ENCODE data around the gene CHIC2.

DNA sequence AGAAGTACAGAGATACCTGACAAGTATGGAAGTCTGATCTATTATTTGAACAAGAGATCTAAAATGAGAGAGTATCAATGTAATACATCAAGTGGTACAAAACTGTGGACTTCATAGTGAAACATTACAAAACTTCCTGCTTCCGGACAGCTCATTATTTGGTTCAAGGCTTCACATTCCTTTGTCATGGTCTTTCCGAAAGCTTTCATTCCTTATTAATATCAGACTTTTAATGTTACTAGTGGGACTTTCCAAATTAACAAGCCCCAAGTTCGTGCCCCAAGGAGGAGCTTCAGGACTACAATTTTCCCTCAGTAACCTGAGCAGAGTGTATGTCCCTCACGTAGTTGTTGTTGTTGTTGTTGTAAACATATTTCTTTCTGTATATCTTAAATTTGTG is 1.2 kb downstream of the CHIC2 start:
- TF ChIP-seq, protein P1, sequence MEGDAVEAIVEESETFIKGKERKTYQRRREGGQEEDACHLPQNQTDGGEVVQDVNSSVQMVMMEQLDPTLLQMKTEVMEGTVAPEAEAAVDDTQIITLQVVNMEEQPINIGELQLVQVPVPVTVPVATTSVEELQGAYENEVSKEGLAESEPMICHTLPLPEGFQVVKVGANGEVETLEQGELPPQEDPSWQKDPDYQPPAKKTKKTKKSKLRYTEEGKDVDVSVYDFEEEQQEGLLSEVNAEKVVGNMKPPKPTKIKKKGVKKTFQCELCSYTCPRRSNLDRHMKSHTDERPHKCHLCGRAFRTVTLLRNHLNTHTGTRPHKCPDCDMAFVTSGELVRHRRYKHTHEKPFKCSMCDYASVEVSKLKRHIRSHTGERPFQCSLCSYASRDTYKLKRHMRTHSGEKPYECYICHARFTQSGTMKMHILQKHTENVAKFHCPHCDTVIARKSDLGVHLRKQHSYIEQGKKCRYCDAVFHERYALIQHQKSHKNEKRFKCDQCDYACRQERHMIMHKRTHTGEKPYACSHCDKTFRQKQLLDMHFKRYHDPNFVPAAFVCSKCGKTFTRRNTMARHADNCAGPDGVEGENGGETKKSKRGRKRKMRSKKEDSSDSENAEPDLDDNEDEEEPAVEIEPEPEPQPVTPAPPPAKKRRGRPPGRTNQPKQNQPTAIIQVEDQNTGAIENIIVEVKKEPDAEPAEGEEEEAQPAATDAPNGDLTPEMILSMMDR (IDR thresholded peaks at IDR 0.05; ENCODE audit: poor library complexity), result no peak
- TF ChIP-seq EZH2phosphoT487 (IDR thresholded peaks at IDR 0.05; ENCODE audit: low read depth, severe bottlenecking, unreplicated experiment), result no peak

All from hepatocyte (in vitro differentiated cells).